GM12872 (cell line): Measurements from ENCODE around the gene EPHB2.

Experiments
- TF ChIP-seq, protein P1 (sequence below): IDR thresholded peaks from 3 replicates; pipeline ENCODE4 v1.5.1; 2011; ENCODE audit warnings: low read depth, mild to moderate bottlenecking, low read length, moderate library complexity; ENCODE audit not compliant: insufficient read depth

EPHB2 gene

DNA sequence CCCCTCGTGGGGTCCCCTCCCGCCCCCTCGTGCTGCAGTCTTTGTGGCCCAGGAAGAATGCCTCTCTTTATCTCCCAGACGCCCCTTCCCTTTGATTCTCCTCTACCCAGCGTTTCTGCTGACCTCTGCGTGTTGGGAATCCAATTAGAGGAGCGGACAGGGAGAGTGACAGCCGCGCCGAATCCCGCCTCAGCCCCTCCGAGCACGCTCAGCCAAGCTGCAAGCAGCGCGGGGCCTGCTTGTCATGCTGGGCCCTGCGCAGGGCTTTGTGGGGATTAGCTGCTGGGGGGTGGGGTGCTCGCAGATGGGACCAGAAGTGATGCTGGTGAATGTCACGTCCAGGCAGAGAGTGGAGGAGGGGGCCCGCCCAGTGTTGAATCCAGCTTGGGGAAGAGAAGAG lies 91.1 kb downstream of the EPHB2 start:
- TF ChIP-seq, protein P1, sequence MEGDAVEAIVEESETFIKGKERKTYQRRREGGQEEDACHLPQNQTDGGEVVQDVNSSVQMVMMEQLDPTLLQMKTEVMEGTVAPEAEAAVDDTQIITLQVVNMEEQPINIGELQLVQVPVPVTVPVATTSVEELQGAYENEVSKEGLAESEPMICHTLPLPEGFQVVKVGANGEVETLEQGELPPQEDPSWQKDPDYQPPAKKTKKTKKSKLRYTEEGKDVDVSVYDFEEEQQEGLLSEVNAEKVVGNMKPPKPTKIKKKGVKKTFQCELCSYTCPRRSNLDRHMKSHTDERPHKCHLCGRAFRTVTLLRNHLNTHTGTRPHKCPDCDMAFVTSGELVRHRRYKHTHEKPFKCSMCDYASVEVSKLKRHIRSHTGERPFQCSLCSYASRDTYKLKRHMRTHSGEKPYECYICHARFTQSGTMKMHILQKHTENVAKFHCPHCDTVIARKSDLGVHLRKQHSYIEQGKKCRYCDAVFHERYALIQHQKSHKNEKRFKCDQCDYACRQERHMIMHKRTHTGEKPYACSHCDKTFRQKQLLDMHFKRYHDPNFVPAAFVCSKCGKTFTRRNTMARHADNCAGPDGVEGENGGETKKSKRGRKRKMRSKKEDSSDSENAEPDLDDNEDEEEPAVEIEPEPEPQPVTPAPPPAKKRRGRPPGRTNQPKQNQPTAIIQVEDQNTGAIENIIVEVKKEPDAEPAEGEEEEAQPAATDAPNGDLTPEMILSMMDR = no peak

DNA sequence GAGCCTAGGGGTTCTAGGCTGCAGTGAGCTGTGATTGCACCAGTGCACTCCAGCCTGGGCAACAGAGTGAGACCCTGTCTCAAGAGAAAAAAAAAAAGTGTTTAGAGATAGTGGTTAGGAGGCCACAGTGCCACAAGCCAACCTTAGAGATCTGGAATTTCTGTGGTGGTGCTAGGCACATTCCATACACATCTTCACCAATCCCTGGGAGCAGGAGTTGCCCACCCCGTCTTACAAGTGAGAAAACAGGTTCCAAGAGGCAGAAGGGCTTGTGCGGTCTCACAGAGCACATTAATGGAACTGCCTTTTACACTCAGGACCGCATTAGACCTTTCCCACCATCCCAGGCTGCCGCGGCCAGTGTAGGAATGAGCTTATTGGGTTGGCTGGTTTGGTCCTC lies 93.2 kb downstream of the EPHB2 start:
- TF ChIP-seq, protein P1 = no peak

DNA sequence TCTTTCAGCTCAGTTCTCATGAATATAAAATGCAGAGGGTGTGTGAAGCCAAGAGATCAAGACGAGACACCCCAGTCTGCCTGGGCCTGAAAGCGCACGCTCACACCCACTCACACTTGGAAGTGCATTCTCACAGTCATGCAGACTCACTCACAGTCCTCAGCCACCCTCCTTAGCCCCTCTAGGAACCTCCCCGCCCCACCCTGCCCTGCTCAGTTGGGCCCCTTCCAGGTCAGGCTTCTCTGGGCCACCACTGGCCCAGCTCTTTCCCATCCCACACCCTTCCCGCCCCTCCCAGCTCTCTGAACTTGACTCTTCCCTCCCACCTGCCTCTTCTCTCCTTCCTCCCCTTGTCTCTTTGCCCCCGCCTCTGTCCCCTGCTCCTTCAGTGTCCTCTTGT lies 93.8 kb downstream of the EPHB2 start:
- TF ChIP-seq, protein P1 = no peak

DNA sequence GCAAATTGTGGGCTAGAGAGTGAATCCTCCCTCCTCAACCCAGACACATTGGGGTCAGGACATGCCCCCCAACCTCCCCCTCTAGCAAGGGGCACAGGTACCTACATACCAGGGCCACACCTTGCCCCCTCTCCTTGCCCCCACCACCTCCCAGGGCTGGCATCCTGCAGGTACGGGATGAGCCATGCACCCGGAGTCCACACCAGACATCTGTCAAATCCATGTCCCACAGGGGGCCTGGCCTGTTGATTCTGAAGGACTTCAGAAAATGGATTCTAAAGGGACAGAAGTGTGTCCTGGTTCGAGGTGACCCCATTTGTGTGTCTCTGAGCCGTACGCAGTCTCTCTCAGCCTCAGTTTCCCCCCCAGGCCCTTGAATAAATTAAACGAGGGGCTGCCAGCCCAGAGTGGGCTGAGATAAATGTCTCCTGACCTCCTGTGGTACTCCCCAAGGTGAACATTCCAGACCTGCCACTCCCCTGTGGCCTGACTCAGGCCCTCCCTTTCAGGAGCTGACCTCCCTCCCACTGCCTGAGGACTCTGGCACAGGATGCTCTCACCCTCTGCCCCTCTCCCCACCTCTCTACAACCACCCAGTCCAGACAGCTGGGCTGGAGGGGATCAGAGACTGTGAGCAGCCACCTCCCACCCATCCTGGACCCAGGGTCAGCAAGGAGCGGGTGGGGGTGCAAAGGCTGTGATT lies 94.5 kb downstream of the EPHB2 start:
- TF ChIP-seq, protein P1 = no peak

DNA sequence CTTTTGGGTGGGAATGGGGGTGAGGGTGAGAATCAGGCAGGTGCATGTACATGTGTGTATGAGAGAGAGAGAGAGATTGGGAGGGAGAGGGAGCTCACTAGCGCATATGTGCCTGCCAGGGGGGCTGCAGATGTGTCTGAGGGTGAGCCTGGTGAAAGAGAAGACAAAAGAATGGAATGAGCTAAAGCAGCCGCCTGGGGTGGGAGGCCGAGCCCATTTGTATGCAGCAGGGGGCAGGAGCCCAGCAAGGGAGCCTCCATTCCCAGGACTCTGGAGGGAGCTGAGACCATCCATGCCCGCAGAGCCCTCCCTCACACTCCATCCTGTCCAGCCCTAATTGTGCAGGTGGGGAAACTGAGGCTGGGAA lies 95.0 kb downstream of the EPHB2 start:
- TF ChIP-seq, protein P1 = no peak

DNA sequence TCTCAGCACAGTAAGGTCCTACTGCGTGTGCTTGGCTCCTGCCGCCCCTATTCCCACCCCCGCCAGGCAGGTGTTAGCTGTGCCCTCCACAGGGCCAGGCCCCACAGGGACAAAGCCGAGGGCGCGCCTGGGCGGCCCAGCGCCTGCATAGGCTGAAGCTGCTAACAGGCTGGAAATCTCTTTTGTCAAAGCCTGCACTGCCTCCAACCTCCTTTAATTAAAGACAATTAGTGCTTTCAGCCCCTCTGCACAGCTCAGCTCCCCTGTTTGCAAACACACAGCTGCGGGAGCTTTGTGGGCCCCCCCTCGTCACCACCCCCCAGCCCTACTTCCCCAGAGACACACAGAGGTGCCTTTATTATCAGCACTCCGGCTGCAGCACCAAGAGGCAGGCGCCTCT lies 95.9 kb downstream of the EPHB2 start:
- TF ChIP-seq, protein P1 = no peak

DNA sequence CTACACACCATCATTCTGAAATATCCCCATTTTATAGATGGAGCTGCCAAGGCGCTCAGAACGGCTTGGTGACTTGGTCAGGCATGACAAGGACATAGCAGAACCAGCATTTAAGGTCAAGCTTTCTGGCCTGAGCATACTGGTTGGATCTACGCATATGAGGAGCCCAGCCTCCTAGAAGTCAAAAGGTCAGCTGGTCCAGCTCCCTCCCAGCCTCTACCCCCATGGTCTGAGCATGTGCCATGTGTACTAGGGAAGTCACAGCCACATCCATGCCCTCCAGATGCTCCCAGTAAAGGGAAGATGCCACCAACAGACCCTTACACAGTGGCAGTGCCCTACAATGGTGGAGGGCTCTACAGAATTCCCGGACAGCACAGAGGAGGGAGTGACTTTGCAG lies 96.7 kb downstream of the EPHB2 start:
- TF ChIP-seq, protein P1 = no peak
